ENCODE results near the gene HEY2.
"Not testable (repeated sequence)": the region's sequence is repeated elsewhere in the genome, so short reads cannot be mapped to it uniquely, and the experiment has no call there.

HEY2 gene

GRCh38 chr6:125792680-125793079, 43.2 kb downstream of the HEY2 start:
- peak; percentile 77 for FAIRE-seq
- DNase-seq (ENCODE audit: insufficient read length, low spot score): no peak

- DNase-seq (ENCODE audit: insufficient read length, low spot score): no peak
These were observed 43.8 kb downstream of the HEY2 start for GRCh38 chr6:125793280-125793679.

GRCh38 chr6:125793863-125794262, 44.4 kb downstream of the HEY2 start:
- no peak for DNase-seq (ENCODE audit: insufficient read length, low spot score)
- FAIRE-seq: peak; percentile 85

More at GRCh38 chr6:125793280-125793679, 43.8 kb downstream of the HEY2 start:
- FAIRE-seq: peak; percentile 52

- FAIRE-seq (peak; percentile 66), DNase-seq (ENCODE audit: insufficient read length, low spot score) (no peak)
These were observed 45.1 kb downstream of the HEY2 start for GRCh38 chr6:125794342-125795137.

GRCh38 chr6:125795301-125795700, 45.9 kb downstream of the HEY2 start:
- FAIRE-seq (peak; percentile 31), DNase-seq (ENCODE audit: insufficient read length, low spot score) (no peak)

GRCh38 chr6:125797120-125797885, 47.9 kb downstream of the HEY2 start:
- peak; percentile 72 for FAIRE-seq
- no peak for DNase-seq (ENCODE audit: insufficient read length, low spot score)

- FAIRE-seq: no peak
These were observed 48.5 kb downstream of the HEY2 start for GRCh38 chr6:125797886-125798444.

GRCh38 chr6:125798734-125799508, 49.5 kb downstream of the HEY2 start:
- no peak for DNase-seq (ENCODE audit: insufficient read length, low spot score)
- FAIRE-seq: peak; percentile 99

More at GRCh38 chr6:125797886-125798444, 48.5 kb downstream of the HEY2 start:
- DNase-seq (ENCODE audit: insufficient read length, low spot score): no peak

GRCh38 chr6:125802383-125802782, 53.0 kb downstream of the HEY2 start:
- FAIRE-seq (no peak), DNase-seq (ENCODE audit: insufficient read length, low spot score) (no peak)

- DNase-seq (ENCODE audit: insufficient read length, low spot score) (no peak), FAIRE-seq (peak; percentile 88)
These were observed 53.5 kb downstream of the HEY2 start for GRCh38 chr6:125802943-125803377.

- DNase-seq (ENCODE audit: insufficient read length, low spot score): no peak
- FAIRE-seq: peak; percentile 89
These were observed 54.8 kb downstream of the HEY2 start for GRCh38 chr6:125804264-125804663.

GRCh38 chr6:125804866-125805425, 55.5 kb downstream of the HEY2 start:
- not testable (repeated sequence) for FAIRE-seq; DNase-seq (ENCODE audit: insufficient read length, low spot score)

- DNase-seq (ENCODE audit: insufficient read length, low spot score): no peak
- FAIRE-seq: peak; percentile 82
These were observed 57.4 kb downstream of the HEY2 start for GRCh38 chr6:125806813-125807212.

- DNase-seq (ENCODE audit: insufficient read length, low spot score): no peak
- FAIRE-seq: no peak
These were observed 57.9 kb downstream of the HEY2 start for GRCh38 chr6:125807293-125807692.

- no peak for DNase-seq (ENCODE audit: insufficient read length, low spot score)
- peak; percentile 82 for FAIRE-seq
These were observed 58.6 kb downstream of the HEY2 start for GRCh38 chr6:125808060-125808459.

- DNase-seq (ENCODE audit: insufficient read length, low spot score): no peak
- FAIRE-seq: no peak
These were observed 59.2 kb downstream of the HEY2 start for GRCh38 chr6:125808591-125808990.

- FAIRE-seq (no peak), DNase-seq (ENCODE audit: insufficient read length, low spot score) (no peak)
These were observed 60.2 kb downstream of the HEY2 start for GRCh38 chr6:125809570-125810170.

- DNase-seq (ENCODE audit: insufficient read length, low spot score): no peak
- peak; percentile 18 for FAIRE-seq
These were observed 61.0 kb downstream of the HEY2 start for GRCh38 chr6:125810445-125810844.
